Sigmoid colon (tissue), 7 donors: ENCODE measurements around the gene IFIT2. TPM values are rescaled to one million over a fixed set of nuclear protein-coding genes. Genes with fewer than 3 reads are reported as not detected.

Experiments used
- DNase-seq: peaks from one replicate; pipeline ENCODE4 v3.0.0-alpha.2; 2019
- H3K27ac ChIP-seq, 4 donors: fragments of 200-600 bp; sonication (generic); one replicate each; pipeline ENCODE4 v1.5.1; 2016 to 2019; ENCODE audit warnings: mild to moderate bottlenecking in 1 of 4
- H3K27me3 ChIP-seq, 3 donors: fragments of 200-600 bp; sonication (generic); one replicate each; pipeline ENCODE4 v1.5.1; 2019; ENCODE audit warnings: mild to moderate bottlenecking in 1 of 3
- H3K36me3 ChIP-seq, 4 donors: fragments of 200-600 bp; sonication (generic); one replicate each; pipeline ENCODE4 v1.5.1; 2016 to 2019
- H3K4me1 ChIP-seq, 4 donors: fragments of 200-600 bp; sonication (generic); one replicate each; pipeline ENCODE4 v1.5.1; 2017 to 2019
- H3K4me3 ChIP-seq, 4 donors: fragments of 200-600 bp; sonication (generic); one replicate each; pipeline ENCODE4 v1.5.1; 2017 to 2019; ENCODE audit warnings: mild to moderate bottlenecking in 2 of 4, moderate library complexity in 1 of 4
- H3K9me3 ChIP-seq, 4 donors: fragments of 200-600 bp in 3 of 4; sonication (generic) in 3 of 4; one replicate each; pipeline versions ENCODE4 v1.5.1 to v1.6.1; 2013 to 2019
- EP300 ChIP-seq, 4 donors: sonication (generic); formaldehyde crosslinking; IDR thresholded peaks; one replicate each; pipeline ENCODE4 v1.6.1; 2017; ENCODE audit warnings: antibody characterized with exemption in 4 of 4
- POLR2A ChIP-seq, 2 donors: fragments of 450-650 bp; IDR thresholded peaks; one replicate each; pipeline ENCODE4 v1.6.1; 2016; ENCODE audit warnings: antibody characterized with exemption in 2 of 2, mild to moderate bottlenecking in 2 of 2, moderate library complexity in 2 of 2
- POLR2AphosphoS5 ChIP-seq, 4 donors: sonication (generic); formaldehyde crosslinking; IDR thresholded peaks; one replicate each; pipeline ENCODE4 v1.6.1; 2017; ENCODE audit warnings: antibody characterized with exemption in 4 of 4
- WGBS, 2 donors: extraction: QIAGEN DNeasy Blood & Tissue Kit; methylation state at CpG; one replicate each; pipeline ENCODE4 v1.1.7; 2013; 5-methylcytosine and 5-hydroxymethylcytosine counted together
- intact Hi-C: fragments of 100-400 bp; cut with DNase I; formaldehyde crosslinking; loops from one replicate; pipeline ENCODE4 v1.15.1; 2023
- polyA plus RNA-seq, 3 donors: library from polyadenylated mRNA; stranded (reverse); fragments of 200-250 nt; gene quantifications; one replicate each; pipeline ENCODE4 v1.2.3, GENCODE V29; 2013
- total RNA-seq, 4 donors: library from RNA; depleted of rRNA; stranded (reverse); fragments of >200 nt; gene quantifications; one replicate each; pipeline ENCODE4 v1.1.0, GENCODE V29; 2016
- TF ChIP-seq, protein P1 (sequence below), 4 experiments: fragments of 450-650 bp in 3 of 4; fragments of 200-600 bp in 1 of 4; IDR thresholded peaks; one replicate each; pipeline ENCODE4 v1.5.1; 2016 to 2019; ENCODE audit warnings: antibody characterized with exemption in 4 of 4, mild to moderate bottlenecking in 3 of 4, moderate library complexity in 2 of 4
- donor health status: healthy with polysubstance abuse.
- donor health status: Bipolar disorder and iron deficiency.
- donor health status: healthy.

Gene IFIT2
- total and polyA plus RNA-seq, 7 donors: 2.0 to 13.9 (median 3.9) TPM

DNA sequence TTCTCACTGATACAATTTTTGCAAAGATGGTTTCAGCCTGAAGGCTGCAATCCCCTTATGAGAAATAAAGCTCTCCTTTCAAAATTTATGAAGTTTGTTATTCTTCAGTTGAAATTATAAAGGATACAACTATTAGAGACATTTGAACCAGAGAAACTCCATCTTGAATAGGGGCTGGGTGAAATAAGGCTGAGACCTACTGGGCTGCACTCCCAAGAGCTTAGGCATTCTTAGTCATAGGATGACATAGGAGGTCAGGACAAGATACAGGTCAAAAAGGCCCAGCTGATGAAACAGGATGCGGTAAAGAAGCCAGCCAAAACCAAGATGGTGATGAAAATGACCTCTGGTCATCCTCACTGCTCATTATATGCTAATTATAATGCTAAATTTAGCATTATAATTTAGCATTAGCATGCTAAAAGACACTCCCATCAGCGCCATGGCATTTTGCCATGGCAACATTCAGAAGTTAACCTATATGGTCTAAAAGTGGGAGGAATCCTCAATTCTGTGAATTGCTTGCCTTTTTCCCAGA, 53.6 kb downstream of the IFIT2 start:
- H3K4me3 ChIP-seq: no peak overlapping the region
- 95% methylated on average over 2 of the region's 2 CpGs for WGBS, 2 donors
- no peak for TF ChIP-seq POLR2AphosphoS5 (IDR thresholded peaks at IDR 0.05)
- H3K36me3 ChIP-seq: no peaks in the 10 kb centered on the region
- intact Hi-C loops: no loop called here
- no peak overlapping the region for H3K27ac ChIP-seq
- no peaks in the 10 kb centered on the region for H3K27me3 ChIP-seq
- no peaks in the 10 kb centered on the region for H3K9me3 ChIP-seq
- H3K4me1 ChIP-seq: peaks cover 0 to 25% (median 20%) of the 10 kb centered on the region in 4 donors
- DNase-seq: no peak

DNA sequence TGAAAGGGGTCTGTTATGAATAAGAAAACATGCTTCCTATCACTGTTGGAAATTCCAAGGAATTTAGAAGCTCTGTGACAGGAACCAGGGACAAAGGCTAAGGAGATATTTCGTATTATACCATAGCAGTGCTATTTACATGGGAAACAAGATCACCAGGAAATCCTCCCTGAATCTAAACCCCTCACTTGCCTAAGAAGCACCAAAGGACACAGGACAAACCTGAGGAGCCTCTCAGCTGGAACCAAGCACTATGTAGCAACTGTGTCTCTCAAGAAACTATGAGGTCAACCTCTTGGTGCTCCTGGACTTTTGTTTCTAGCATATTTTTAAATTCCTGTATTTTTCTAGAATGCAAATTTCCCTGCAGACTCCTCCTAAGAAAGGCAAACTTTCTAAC, 55.2 kb downstream of the IFIT2 start:
- H3K27ac ChIP-seq: no peak overlapping the region
- DNase-seq: no peak
- H3K36me3 ChIP-seq: no peaks in the 10 kb centered on the region
- no peak overlapping the region for H3K4me3 ChIP-seq
- intact Hi-C loops: no loop called here
- TF ChIP-seq, protein P1, sequence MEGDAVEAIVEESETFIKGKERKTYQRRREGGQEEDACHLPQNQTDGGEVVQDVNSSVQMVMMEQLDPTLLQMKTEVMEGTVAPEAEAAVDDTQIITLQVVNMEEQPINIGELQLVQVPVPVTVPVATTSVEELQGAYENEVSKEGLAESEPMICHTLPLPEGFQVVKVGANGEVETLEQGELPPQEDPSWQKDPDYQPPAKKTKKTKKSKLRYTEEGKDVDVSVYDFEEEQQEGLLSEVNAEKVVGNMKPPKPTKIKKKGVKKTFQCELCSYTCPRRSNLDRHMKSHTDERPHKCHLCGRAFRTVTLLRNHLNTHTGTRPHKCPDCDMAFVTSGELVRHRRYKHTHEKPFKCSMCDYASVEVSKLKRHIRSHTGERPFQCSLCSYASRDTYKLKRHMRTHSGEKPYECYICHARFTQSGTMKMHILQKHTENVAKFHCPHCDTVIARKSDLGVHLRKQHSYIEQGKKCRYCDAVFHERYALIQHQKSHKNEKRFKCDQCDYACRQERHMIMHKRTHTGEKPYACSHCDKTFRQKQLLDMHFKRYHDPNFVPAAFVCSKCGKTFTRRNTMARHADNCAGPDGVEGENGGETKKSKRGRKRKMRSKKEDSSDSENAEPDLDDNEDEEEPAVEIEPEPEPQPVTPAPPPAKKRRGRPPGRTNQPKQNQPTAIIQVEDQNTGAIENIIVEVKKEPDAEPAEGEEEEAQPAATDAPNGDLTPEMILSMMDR (IDR thresholded peaks at IDR 0.05): no peak
- TF ChIP-seq POLR2A (IDR thresholded peaks at IDR 0.05) (no peak), EP300 (IDR thresholded peaks at IDR 0.05) (no peak), POLR2AphosphoS5 (IDR thresholded peaks at IDR 0.05) (no peak)
- WGBS, 2 donors: 76 to 89% methylated on average over 1 of the region's 1 CpG
- H3K4me1 ChIP-seq: peaks cover 0 to 8% (median 4%) of the 10 kb centered on the region in 4 donors
- H3K27me3 ChIP-seq: no peaks in the 10 kb centered on the region
- H3K9me3 ChIP-seq: no peaks in the 10 kb centered on the region

DNA sequence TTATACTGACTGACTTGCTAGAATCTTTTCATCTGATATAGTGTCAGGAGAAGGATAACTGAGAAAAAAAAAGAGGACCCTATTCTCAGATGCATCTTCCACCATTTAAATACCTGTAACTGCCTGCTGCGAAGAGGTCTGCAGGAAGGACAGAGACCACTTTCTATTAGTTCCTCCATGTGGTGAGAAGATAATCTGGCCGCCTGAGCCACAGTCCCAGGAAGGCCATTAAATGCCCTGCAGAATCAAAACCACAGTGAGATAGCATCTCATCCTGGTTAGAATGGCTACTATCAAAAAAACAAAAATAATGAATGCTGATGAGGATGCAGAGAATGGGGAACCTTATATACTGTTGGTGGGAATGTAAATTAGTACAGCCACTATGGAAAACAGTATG, 56.1 kb downstream of the IFIT2 start:
- Histone ChIP-seq H3K36me3 (no peaks in the 10 kb centered on the region), H3K9me3 (no peaks in the 10 kb centered on the region), H3K27ac (no peak overlapping the region), H3K27me3 (no peaks in the 10 kb centered on the region), H3K4me3 (no peak overlapping the region), H3K4me1 (no peaks in the 10 kb centered on the region)
- intact Hi-C loops: no loop called here
- TF ChIP-seq POLR2AphosphoS5 (IDR thresholded peaks at IDR 0.05) (no peak), POLR2A (IDR thresholded peaks at IDR 0.05) (no peak), EP300 (IDR thresholded peaks at IDR 0.05) (no peak)
- TF ChIP-seq, protein P1 (IDR thresholded peaks at IDR 0.05): no peak
- no peak for DNase-seq
- WGBS, 2 donors: 71 to 91% methylated on average over 2 of the region's 2 CpGs

Other genes starting within 250 kb of the IFIT2 start
- 1 to 10 TPM in 3 of 4 donors, not detected in 1; 1.4 to 6.7 (median 2.1) TPM for gene CH25H, start 94.7 kb upstream of the IFIT2 start, total RNA-seq
- gene CH25H, start 94.7 kb upstream of the IFIT2 start, polyA plus RNA-seq: 1 to 10 TPM in 1 of 3 donors, under 1 TPM in 1, not detected in 1; 0.60 to 3.2 TPM
- gene LIPA, start 50.3 kb upstream of the IFIT2 start, total RNA-seq: 10 to 100 TPM; 23.1 to 35.7 (median 31.4) TPM
- gene LIPA, start 50.3 kb upstream of the IFIT2 start, polyA plus RNA-seq: 100 to 1,000 TPM in 1 of 3 donors, 10 to 100 TPM in 2; 31.2 to 240 (median 37.6) TPM
- gene IFIT3, start 26.0 kb downstream of the IFIT2 start, total RNA-seq: 10 to 100 TPM in 2 of 4 donors, 1 to 10 TPM in 2; 8.0 to 20.7 (median 10.5) TPM
- gene IFIT3, start 26.0 kb downstream of the IFIT2 start, polyA plus RNA-seq: 10 to 100 TPM in 1 of 3 donors, 1 to 10 TPM in 2; 4.9 to 36.1 (median 7.2) TPM
- not detected for gene IFIT1B, start 76.0 kb downstream of the IFIT2 start, total RNA-seq
- not detected for gene IFIT1B, start 76.0 kb downstream of the IFIT2 start, polyA plus RNA-seq
- 10 to 100 TPM; 11.8 to 33.5 (median 20.9) TPM for gene IFIT1, start 90.6 kb downstream of the IFIT2 start, total RNA-seq
- gene IFIT1, start 90.6 kb downstream of the IFIT2 start, polyA plus RNA-seq: 10 to 100 TPM in 1 of 3 donors, 1 to 10 TPM in 2; 6.9 to 27.1 (median 7.2) TPM
- gene IFIT5, start 112.5 kb downstream of the IFIT2 start, total RNA-seq: 10 to 100 TPM; 10.2 to 24.3 (median 19.3) TPM
- 1 to 10 TPM; 5.3 to 9.6 (median 6.0) TPM for gene IFIT5, start 112.5 kb downstream of the IFIT2 start, polyA plus RNA-seq
- 1 to 10 TPM; 1.1 to 3.9 (median 2.2) TPM for gene SLC16A12, start 233.5 kb downstream of the IFIT2 start, total RNA-seq
- gene SLC16A12, start 233.5 kb downstream of the IFIT2 start, polyA plus RNA-seq: under 1 TPM in 2 of 3 donors, not detected in 1; 0.13 to 0.23 TPM